Hepatocyte (in vitro differentiated cells): ENCODE measurements around the gene SEL1L. TPM values are rescaled to one million over a fixed set of nuclear protein-coding genes. Genes with fewer than 3 reads are reported as not detected.

Experiments
- DNase-seq: peaks from one replicate; pipeline ENCODE4 v3.0.0-alpha.2; 2016; ENCODE audit warnings: low spot score
- H2AFZ ChIP-seq: fragments of 200-600 bp; sonication (generic); 2 replicates; pipeline ENCODE4 v1.6.0; 2016; ENCODE audit warnings: antibody characterized with exemption, mild to moderate bottlenecking
- H3K27ac ChIP-seq: fragments of 200-600 bp; sonication (generic); 2 replicates; pipeline ENCODE4 v1.5.1; 2016; ENCODE audit warnings: mild to moderate bottlenecking
- H3K27me3 ChIP-seq: fragments of 200-600 bp; sonication (generic); 2 replicates; pipeline ENCODE4 v1.6.1; 2016
- H3K36me3 ChIP-seq: fragments of 200-600 bp; sonication (generic); replicated peaks from 2 replicates; pipeline ENCODE4 v1.5.1; 2016; ENCODE audit warnings: low read depth; ENCODE audit not compliant: insufficient read depth
- H3K4me1 ChIP-seq: fragments of 200-600 bp; sonication (generic); 2 replicates; pipeline ENCODE4 v1.5.1; 2016; ENCODE audit warnings: mild to moderate bottlenecking, moderate library complexity; ENCODE audit not compliant: insufficient read depth
- H3K4me2 ChIP-seq: fragments of 200-600 bp; sonication (generic); 2 replicates; pipeline ENCODE4 v1.6.0; 2016
- H3K4me3 ChIP-seq: fragments of 200-600 bp; sonication (generic); 2 replicates; pipeline ENCODE4 v1.5.1; 2016; ENCODE audit warnings: mild to moderate bottlenecking
- H3K79me2 ChIP-seq: fragments of 200-600 bp; sonication (generic); 2 replicates; pipeline ENCODE4 v1.6.0; 2017; ENCODE audit warnings: mild to moderate bottlenecking
- H3K9me2 ChIP-seq: fragments of 200-600 bp; sonication (generic); replicated peaks from 2 replicates; pipeline ENCODE4 v1.6.0; 2017; ENCODE audit warnings: mild to moderate bottlenecking; ENCODE audit not compliant: insufficient read depth
- H3K9me3 ChIP-seq: fragments of 200-600 bp; sonication (generic); 2 replicates; pipeline ENCODE4 v1.5.1; 2016; ENCODE audit warnings: low read depth, mild to moderate bottlenecking
- H4K20me1 ChIP-seq: fragments of 200-600 bp; sonication (generic); 2 replicates; pipeline ENCODE4 v1.6.0; 2016; ENCODE audit warnings: mild to moderate bottlenecking; ENCODE audit not compliant: insufficient read depth, poor library complexity, severe bottlenecking
- EZH2 ChIP-seq: fragments of 200-600 bp; sonication (generic); IDR thresholded peaks from 2 replicates; pipeline ENCODE4 v1.6.1; 2016; ENCODE audit warnings: antibody characterized with exemption, mild to moderate bottlenecking, borderline replicate concordance
- EZH2phosphoT487 ChIP-seq: fragments of 200-600 bp; sonication (generic); IDR thresholded peaks from one replicate; pipeline ENCODE4 v1.6.1; 2018; ENCODE audit warnings: antibody characterized with exemption, mild to moderate bottlenecking, low read depth, moderate library complexity; ENCODE audit not compliant: unreplicated experiment, severe bottlenecking
- WGBS: methylation state at CpG from one replicate; pipeline ENCODE4 v1.1.6; 2016; ENCODE audit warnings: low lambda C conversion rate; ENCODE audit errors: missing lambda C conversion rate; 5-methylcytosine and 5-hydroxymethylcytosine counted together
- polyA plus RNA-seq: library from polyadenylated mRNA; unstranded; fragments of >200 nt; fragmentation: Nextera tagmentation; extraction: Ambion mirVana; gene quantifications from 2 replicates; pipeline ENCODE4 v1.2.1, GENCODE V29; 2016
- total RNA-seq: library from RNA; depleted of rRNA; stranded (reverse); fragments of >200 nt; gene quantifications from 2 replicates; pipeline ENCODE4 v1.2.3, GENCODE V29; 2014
- TF ChIP-seq, protein P1 (sequence below): fragments of 200-600 bp; sonication (generic); IDR thresholded peaks from 2 replicates; pipeline ENCODE4 v1.5.1; 2016; ENCODE audit warnings: antibody characterized with exemption, mild to moderate bottlenecking; ENCODE audit not compliant: poor library complexity

Gene SEL1L
- total and polyA plus RNA-seq, 2 experiments from 2014 or later = 53.0 to 89.4 TPM

- Histone ChIP-seq H3K27me3 (no peaks in the 10 kb centered on the region), H3K9me2 (no peaks in the 10 kb centered on the region), H4K20me1 (no peaks in the 10 kb centered on the region), H3K36me3 (no peaks in the 10 kb centered on the region), H3K79me2 (no peaks in the 10 kb centered on the region), H3K4me3 (no peak overlapping the region), H3K27ac (no peak overlapping the region), H3K4me1 (no peaks in the 10 kb centered on the region), H2AFZ (no peak overlapping the region), H3K4me2 (no peak overlapping the region), H3K9me3 (no peaks in the 10 kb centered on the region)
- 92% methylated on average over 5 of the region's 5 CpGs for WGBS
- no peak for DNase-seq
- no peak for TF ChIP-seq EZH2phosphoT487
- TF ChIP-seq, protein P1, sequence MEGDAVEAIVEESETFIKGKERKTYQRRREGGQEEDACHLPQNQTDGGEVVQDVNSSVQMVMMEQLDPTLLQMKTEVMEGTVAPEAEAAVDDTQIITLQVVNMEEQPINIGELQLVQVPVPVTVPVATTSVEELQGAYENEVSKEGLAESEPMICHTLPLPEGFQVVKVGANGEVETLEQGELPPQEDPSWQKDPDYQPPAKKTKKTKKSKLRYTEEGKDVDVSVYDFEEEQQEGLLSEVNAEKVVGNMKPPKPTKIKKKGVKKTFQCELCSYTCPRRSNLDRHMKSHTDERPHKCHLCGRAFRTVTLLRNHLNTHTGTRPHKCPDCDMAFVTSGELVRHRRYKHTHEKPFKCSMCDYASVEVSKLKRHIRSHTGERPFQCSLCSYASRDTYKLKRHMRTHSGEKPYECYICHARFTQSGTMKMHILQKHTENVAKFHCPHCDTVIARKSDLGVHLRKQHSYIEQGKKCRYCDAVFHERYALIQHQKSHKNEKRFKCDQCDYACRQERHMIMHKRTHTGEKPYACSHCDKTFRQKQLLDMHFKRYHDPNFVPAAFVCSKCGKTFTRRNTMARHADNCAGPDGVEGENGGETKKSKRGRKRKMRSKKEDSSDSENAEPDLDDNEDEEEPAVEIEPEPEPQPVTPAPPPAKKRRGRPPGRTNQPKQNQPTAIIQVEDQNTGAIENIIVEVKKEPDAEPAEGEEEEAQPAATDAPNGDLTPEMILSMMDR = no peak
- TF ChIP-seq EZH2 = no peak
Measured at GRCh38 chr14:81571437-81571836, 37.8 kb upstream of the SEL1L start.

DNA sequence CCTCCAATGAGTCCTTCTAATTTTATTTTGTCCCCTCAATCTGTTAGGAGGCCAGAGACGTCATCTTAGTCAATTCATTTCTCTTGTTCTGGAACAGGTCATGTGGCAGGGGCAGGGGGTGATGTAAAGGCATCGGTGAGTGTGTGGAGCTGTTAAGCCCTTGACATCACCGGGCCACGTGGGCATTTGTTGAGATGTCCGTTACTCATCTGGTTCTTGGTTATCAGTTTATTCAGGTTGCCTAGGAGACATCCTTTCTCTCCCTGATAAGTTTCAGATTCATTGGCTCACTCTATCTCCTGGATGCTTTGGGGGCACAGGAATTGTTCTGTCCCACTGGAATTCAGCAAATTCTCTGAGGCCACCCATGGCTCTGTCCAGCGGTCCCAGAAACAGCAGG is 33.6 kb upstream of the SEL1L start:
- TF ChIP-seq EZH2phosphoT487 (no peak), EZH2 (no peak)
- TF ChIP-seq, protein P1 = no peak
- WGBS = 58% methylated on average over 6 of the region's 6 CpGs
- no peaks in the 10 kb centered on the region for H4K20me1 ChIP-seq

GRCh38 chr14:81565441-81566290 is 32.0 kb upstream of the SEL1L start:
- WGBS = 41% methylated on average over 7 of the region's 7 CpGs
- Histone ChIP-seq H2AFZ (no peak overlapping the region), H3K4me2 (no peak overlapping the region), H3K4me1 (no peaks in the 10 kb centered on the region), H3K27me3 (no peaks in the 10 kb centered on the region), H3K9me2 (no peaks in the 10 kb centered on the region), H3K4me3 (no peak overlapping the region), H3K36me3 (no peaks in the 10 kb centered on the region), H4K20me1 (no peaks in the 10 kb centered on the region), H3K9me3 (no peaks in the 10 kb centered on the region), H3K79me2 (no peaks in the 10 kb centered on the region), H3K27ac (no peak overlapping the region)
- peak; percentile 65 for DNase-seq
- TF ChIP-seq EZH2 = no peak
- TF ChIP-seq EZH2phosphoT487 = no peak
- TF ChIP-seq, protein P1 = peak; percentile 79

More for the DNA sequence above, 33.6 kb upstream of the SEL1L start:
- Histone ChIP-seq H3K27me3 (no peaks in the 10 kb centered on the region), H3K4me2 (no peak overlapping the region), H3K9me3 (no peaks in the 10 kb centered on the region), H2AFZ (no peak overlapping the region), H3K79me2 (no peaks in the 10 kb centered on the region), H3K27ac (no peak overlapping the region), H3K4me3 (no peak overlapping the region), H3K9me2 (no peaks in the 10 kb centered on the region), H3K4me1 (no peaks in the 10 kb centered on the region), H3K36me3 (no peaks in the 10 kb centered on the region)
- peak; percentile 39 for DNase-seq
